Loucy (cell line): ENCODE data around the gene CHRND.

Source experiments
- H2AFZ ChIP-seq: fragments of 200-600 bp; sonication (generic); 2 replicates; pipeline ENCODE4 v1.6.0; 2016; ENCODE audit warnings: antibody characterized with exemption, mild to moderate bottlenecking, low read length, moderate library complexity
- H3F3A ChIP-seq: fragments of 200-600 bp; 2 replicates; pipeline ENCODE4 v1.6.0; 2016; ENCODE audit warnings: antibody characterized with exemption, low read depth, mild to moderate bottlenecking
- H3K27me3 ChIP-seq: fragments of 200-600 bp; sonication (generic); 2 replicates; pipeline ENCODE4 v1.6.1; 2014; ENCODE audit warnings: low read length, mild to moderate bottlenecking; ENCODE audit not compliant: insufficient read depth, poor library complexity, severe bottlenecking
- H3K36me3 ChIP-seq: fragments of 200-600 bp; sonication (generic); 2 replicates; pipeline ENCODE4 v1.6.1; 2016; ENCODE audit warnings: low read length; ENCODE audit not compliant: insufficient read depth
- H3K4me1 ChIP-seq: fragments of 200-600 bp; sonication (generic); 2 replicates; pipeline ENCODE4 v1.5.1; 2014; ENCODE audit warnings: low read length, mild to moderate bottlenecking; ENCODE audit not compliant: insufficient read depth, poor library complexity, severe bottlenecking
- H3K4me2 ChIP-seq: fragments of 200-600 bp; sonication (generic); 2 replicates; pipeline ENCODE4 v1.6.0; 2014; ENCODE audit warnings: antibody characterized with exemption, low read length, low read depth, mild to moderate bottlenecking; ENCODE audit not compliant: poor library complexity, severe bottlenecking
- H3K4me3 ChIP-seq: fragments of 200-600 bp; sonication (generic); 2 replicates; pipeline ENCODE4 v1.5.1; 2014; ENCODE audit warnings: low read length, mild to moderate bottlenecking, mixed read lengths; ENCODE audit not compliant: poor library complexity, severe bottlenecking
- H3K79me2 ChIP-seq: fragments of 200-600 bp; sonication (generic); 2 replicates; pipeline ENCODE4 v1.6.1; 2014; ENCODE audit warnings: low read length; ENCODE audit not compliant: insufficient read depth
- H3K9ac ChIP-seq: fragments of 200-600 bp; sonication (generic); 2 replicates; pipeline ENCODE4 v1.6.0; 2014; ENCODE audit warnings: mild to moderate bottlenecking, low read depth, low read length, moderate library complexity; ENCODE audit not compliant: poor library complexity, severe bottlenecking
- H3K9me2 ChIP-seq: fragments of 200-600 bp; sonication (generic); replicated peaks from 2 replicates; pipeline ENCODE4 v1.6.1; 2016; ENCODE audit warnings: low read depth, low read length, mixed read lengths
- H3K9me3 ChIP-seq: fragments of 200-600 bp; sonication (generic); 2 replicates; pipeline ENCODE4 v1.6.1; 2014; ENCODE audit warnings: mild to moderate bottlenecking, antibody characterized with exemption, low read length, low read depth; ENCODE audit not compliant: insufficient read depth
- H4K20me1 ChIP-seq: fragments of 200-600 bp; sonication (generic); 2 replicates; pipeline ENCODE4 v1.6.0; 2014; ENCODE audit warnings: antibody characterized with exemption, low read length, mild to moderate bottlenecking; ENCODE audit not compliant: insufficient read depth, poor library complexity, severe bottlenecking
- CTCF ChIP-seq: fragments of 200-600 bp; sonication (generic); conservative IDR thresholded peaks from 2 replicates; pipeline ENCODE4 v1.5.1; 2014; ENCODE audit warnings: mild to moderate bottlenecking, antibody characterized with exemption, low read length
- EZH2phosphoT487 ChIP-seq: fragments of 200-600 bp; IDR thresholded peaks from 2 replicates; pipeline ENCODE4 v1.6.1; 2018; ENCODE audit warnings: antibody characterized with exemption, mild to moderate bottlenecking, moderate library complexity, borderline replicate concordance

CHRND gene

GRCh38 chr2:232537499-232537898 is 11.5 kb downstream of the CHRND start:
- no peaks in the 10 kb centered on the region for H3K4me1 ChIP-seq
- no peak overlapping the region for H3K4me2 ChIP-seq
- TF ChIP-seq CTCF = no peak
- TF ChIP-seq EZH2phosphoT487 = no peak

GRCh38 chr2:232538671-232539070 is 12.7 kb downstream of the CHRND start:
- Histone ChIP-seq H3K79me2 (no peaks in the 10 kb centered on the region), H3K27me3 (no peaks in the 10 kb centered on the region), H3K36me3 (no peaks in the 10 kb centered on the region), H3K9me3 (no peaks in the 10 kb centered on the region), H3K4me1 (no peaks in the 10 kb centered on the region), H3K4me2 (no peak overlapping the region), H3K9ac (no peak overlapping the region), H4K20me1 (no peaks in the 10 kb centered on the region), H3K9me2 (no peaks in the 10 kb centered on the region), H3K4me3 (no peak overlapping the region), H3F3A (no peaks in the 10 kb centered on the region), H2AFZ (no peak overlapping the region)
- TF ChIP-seq EZH2phosphoT487 (no peak), CTCF (no peak)

More at GRCh38 chr2:232537499-232537898, 11.5 kb downstream of the CHRND start:
- H4K20me1 ChIP-seq = no peaks in the 10 kb centered on the region
- H3K36me3 ChIP-seq = no peaks in the 10 kb centered on the region
- H3K79me2 ChIP-seq = no peaks in the 10 kb centered on the region
- H3K4me3 ChIP-seq = no peak overlapping the region
- H3F3A ChIP-seq = no peaks in the 10 kb centered on the region
- no peaks in the 10 kb centered on the region for H3K9me3 ChIP-seq
- no peaks in the 10 kb centered on the region for H3K9me2 ChIP-seq
- H3K9ac ChIP-seq = no peak overlapping the region
- no peaks in the 10 kb centered on the region for H3K27me3 ChIP-seq
- H2AFZ ChIP-seq = no peak overlapping the region

GRCh38 chr2:232539298-232540231 is 13.6 kb downstream of the CHRND start, which contains the start of gene CHRNG:
CHRNG (plus strand) TSS chr2:232539692; CDS start chr2:232539748, 56 bp downstream.
- Histone ChIP-seq H3K4me1 (no peaks in the 10 kb centered on the region), H3K27me3 (no peaks in the 10 kb centered on the region), H3K4me3 (no peak within 1 kb of the TSS), H3K9ac (no peak within 1 kb of the TSS), H4K20me1 (no peaks in the 10 kb centered on the region), H3K9me2 (no peaks in the 10 kb centered on the region), H3K9me3 (no peaks in the 10 kb centered on the region), H2AFZ (no peak within 1 kb of the TSS), H3F3A (no peaks in the 10 kb centered on the region), H3K36me3 (no peaks in the 10 kb centered on the region), H3K4me2 (no peak within 1 kb of the TSS), H3K79me2 (no peaks in the 10 kb centered on the region)
- TF ChIP-seq EZH2phosphoT487 (no peak), CTCF (no peak)
